Left ventricle myocardium inferior (tissue), 1 donor: ENCODE data around the gene FAM149A. TPM values are rescaled to one million over a fixed set of nuclear protein-coding genes. Genes with fewer than 3 reads are reported as not detected.

Experiments
- DNase-seq: peaks from one replicate; pipeline ENCODE4 v3.0.0-alpha.2; 2020
- H3K27ac ChIP-seq: fragments of 200-600 bp; replicated peaks from 2 replicates; pipeline ENCODE4 v1.8.0; 2021
- H3K27me3 ChIP-seq: fragments of 200-600 bp; 2 replicates; pipeline ENCODE4 v1.8.0; 2021; ENCODE audit warnings: low read depth
- H3K36me3 ChIP-seq: fragments of 200-600 bp; 2 replicates; pipeline ENCODE4 v1.8.0; 2021
- H3K4me1 ChIP-seq: fragments of 200-600 bp; 2 replicates; pipeline ENCODE4 v1.8.0; 2021
- H3K4me3 ChIP-seq: fragments of 200-600 bp; 2 replicates; pipeline ENCODE4 v1.8.0; 2021; ENCODE audit warnings: mild to moderate bottlenecking, moderate library complexity
- H3K9me3 ChIP-seq: fragments of 200-600 bp; replicated peaks from 2 replicates; pipeline ENCODE4 v1.8.0; 2021
- intact Hi-C: fragments of 100-400 bp; cut with micrococcal nuclease; formaldehyde crosslinking; loops from one replicate; pipeline ENCODE4 v1.11.0; 2022
- total RNA-seq: library from RNA; stranded (reverse); fragmentation: NEBNext Ultra II Directional; extraction: Animal tissue kit (Norgen Biotek cat#: 25700); gene quantifications from one replicate; pipeline ENCODE4 v1.2.1, GENCODE V29; 2021
- TF ChIP-seq, protein P1 (sequence below): fragments of 200-600 bp; IDR thresholded peaks from 2 replicates; pipeline ENCODE4 v1.8.0; 2021; ENCODE audit warnings: antibody characterized with exemption, mild to moderate bottlenecking, borderline replicate concordance
- donor health status: DM: no; HTN: yes; CAD: no; lungs with severe emphysema.

Gene FAM149A
- total RNA-seq, 1 donor from 2014 or later: 12.2 TPM

DNA sequence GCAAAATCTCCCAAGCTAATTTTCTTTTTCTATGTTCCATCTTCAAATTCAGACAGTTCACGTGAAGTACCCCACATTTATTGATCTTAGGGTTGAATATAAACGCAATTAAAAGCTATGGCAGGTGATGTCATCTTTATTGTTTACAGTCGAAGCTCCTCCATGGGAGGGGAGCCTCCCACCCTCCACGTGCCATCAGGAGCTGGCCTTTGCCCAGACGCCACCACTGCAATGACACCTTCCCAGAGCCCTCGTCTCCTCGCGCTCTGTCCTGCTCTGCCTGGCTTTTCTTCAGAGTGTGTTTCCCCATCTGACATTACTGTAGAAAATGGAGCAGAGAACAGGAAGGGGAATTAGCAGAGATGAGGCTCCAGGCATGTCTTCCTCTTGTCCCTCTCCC is 68.0 kb downstream of the FAM149A start:
- TF ChIP-seq, protein P1, sequence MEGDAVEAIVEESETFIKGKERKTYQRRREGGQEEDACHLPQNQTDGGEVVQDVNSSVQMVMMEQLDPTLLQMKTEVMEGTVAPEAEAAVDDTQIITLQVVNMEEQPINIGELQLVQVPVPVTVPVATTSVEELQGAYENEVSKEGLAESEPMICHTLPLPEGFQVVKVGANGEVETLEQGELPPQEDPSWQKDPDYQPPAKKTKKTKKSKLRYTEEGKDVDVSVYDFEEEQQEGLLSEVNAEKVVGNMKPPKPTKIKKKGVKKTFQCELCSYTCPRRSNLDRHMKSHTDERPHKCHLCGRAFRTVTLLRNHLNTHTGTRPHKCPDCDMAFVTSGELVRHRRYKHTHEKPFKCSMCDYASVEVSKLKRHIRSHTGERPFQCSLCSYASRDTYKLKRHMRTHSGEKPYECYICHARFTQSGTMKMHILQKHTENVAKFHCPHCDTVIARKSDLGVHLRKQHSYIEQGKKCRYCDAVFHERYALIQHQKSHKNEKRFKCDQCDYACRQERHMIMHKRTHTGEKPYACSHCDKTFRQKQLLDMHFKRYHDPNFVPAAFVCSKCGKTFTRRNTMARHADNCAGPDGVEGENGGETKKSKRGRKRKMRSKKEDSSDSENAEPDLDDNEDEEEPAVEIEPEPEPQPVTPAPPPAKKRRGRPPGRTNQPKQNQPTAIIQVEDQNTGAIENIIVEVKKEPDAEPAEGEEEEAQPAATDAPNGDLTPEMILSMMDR: no peak
- Histone ChIP-seq H3K27ac (no peak overlapping the region), H3K4me1 (no peaks in the 10 kb centered on the region), H3K36me3 (no peaks in the 10 kb centered on the region), H3K4me3 (no peak overlapping the region), H3K27me3 (no peaks in the 10 kb centered on the region), H3K9me3 (no peaks in the 10 kb centered on the region)
- no peak for DNase-seq
- intact Hi-C loops: no loop called here

DNA sequence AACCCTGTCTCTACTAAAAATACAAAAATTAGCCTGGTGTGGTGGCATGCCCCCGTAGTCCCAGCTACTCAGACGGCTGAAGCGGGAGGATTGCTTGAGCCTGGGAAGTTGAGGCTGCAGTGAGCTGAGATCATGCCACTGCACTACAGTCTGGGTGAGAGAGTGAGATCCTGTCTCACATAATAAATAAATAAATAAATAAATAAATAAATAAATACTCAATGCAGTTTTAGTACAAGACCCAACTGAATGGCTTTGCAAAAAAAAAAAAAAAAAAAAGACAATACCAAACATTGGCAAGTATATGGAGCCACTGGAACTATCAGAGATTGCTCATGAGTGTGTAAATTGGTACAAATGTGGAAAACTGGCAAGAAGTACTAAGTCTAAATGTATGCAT is 83.6 kb downstream of the FAM149A start:
- no peak overlapping the region for H3K4me3 ChIP-seq
- peaks cover 40% of the 10 kb centered on the region for H3K4me1 ChIP-seq
- H3K27me3 ChIP-seq: no peaks in the 10 kb centered on the region
- no peak overlapping the region for H3K27ac ChIP-seq
- intact Hi-C loops: no loop called here
- H3K9me3 ChIP-seq: no peaks in the 10 kb centered on the region
- H3K36me3 ChIP-seq: no peaks in the 10 kb centered on the region
- TF ChIP-seq, protein P1: no peak
- DNase-seq: no peak

DNA sequence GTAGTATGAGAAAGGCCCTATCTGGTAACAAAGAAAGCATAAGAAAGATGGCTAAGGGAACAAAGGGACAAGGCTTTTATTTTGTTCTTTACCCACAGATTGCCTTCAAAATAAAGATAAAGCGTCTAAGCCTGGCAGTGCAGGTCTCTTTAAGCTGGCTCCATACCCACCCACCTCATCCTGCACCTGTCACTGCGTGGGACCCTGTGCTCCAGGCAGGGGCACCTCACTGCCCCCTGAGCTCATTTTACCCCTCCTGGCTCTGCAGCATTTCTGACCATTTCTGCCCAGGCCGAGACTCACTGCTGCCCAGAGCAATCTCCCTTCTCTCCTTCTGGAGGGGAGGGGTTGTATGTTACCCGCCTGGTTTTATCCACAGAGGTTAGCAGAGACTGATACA is 85.2 kb downstream of the FAM149A start:
- intact Hi-C loops: no loop called here
- Histone ChIP-seq H3K9me3 (no peaks in the 10 kb centered on the region), H3K27ac (peak overlapping the region; percentile 95), H3K36me3 (no peaks in the 10 kb centered on the region), H3K4me1 (peaks cover 56% of the 10 kb centered on the region), H3K4me3 (peak overlapping the region; percentile 82), H3K27me3 (no peaks in the 10 kb centered on the region)
- TF ChIP-seq, protein P1: no peak
- DNase-seq: no peak

DNA sequence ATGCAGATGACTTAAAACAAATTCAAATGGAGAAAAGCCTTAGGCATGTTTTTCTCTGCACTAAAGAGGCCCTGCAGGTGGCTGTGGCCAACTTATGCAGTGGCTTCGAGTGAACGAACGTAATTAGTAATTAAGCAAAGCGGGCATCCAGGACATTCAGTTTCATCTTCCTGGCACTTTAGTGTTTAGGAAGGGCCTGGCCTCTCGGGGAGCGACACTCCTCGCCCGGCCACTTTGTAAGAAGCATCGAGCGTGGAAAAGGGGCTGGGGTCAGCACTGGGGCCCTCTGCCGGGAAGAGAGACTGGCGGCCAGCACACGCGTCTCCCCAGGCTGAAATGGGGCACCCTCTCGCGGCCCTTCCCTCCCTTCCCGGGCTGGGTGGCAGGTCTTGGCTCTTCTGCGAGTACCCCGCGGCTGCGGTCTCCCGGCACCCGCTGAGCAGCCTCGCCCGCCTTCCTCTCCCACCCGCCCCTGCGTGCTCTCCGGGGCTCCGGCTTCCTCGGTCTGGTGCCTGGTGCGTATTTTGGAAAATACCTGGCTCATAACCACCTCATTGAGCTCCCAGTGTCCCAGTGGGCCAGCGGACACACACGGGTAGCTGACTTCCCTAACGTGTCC is 86.2 kb downstream of the FAM149A start:
- H3K27me3 ChIP-seq: no peaks in the 10 kb centered on the region
- H3K27ac ChIP-seq: peak overlapping the region; percentile 95
- H3K36me3 ChIP-seq: peaks cover 8% of the 10 kb centered on the region
- peak overlapping the region; percentile 82 for H3K4me3 ChIP-seq
- intact Hi-C loops: no loop called here
- TF ChIP-seq, protein P1: no peak
- H3K9me3 ChIP-seq: no peaks in the 10 kb centered on the region
- DNase-seq: no peak
- H3K4me1 ChIP-seq: peaks cover 57% of the 10 kb centered on the region

DNA sequence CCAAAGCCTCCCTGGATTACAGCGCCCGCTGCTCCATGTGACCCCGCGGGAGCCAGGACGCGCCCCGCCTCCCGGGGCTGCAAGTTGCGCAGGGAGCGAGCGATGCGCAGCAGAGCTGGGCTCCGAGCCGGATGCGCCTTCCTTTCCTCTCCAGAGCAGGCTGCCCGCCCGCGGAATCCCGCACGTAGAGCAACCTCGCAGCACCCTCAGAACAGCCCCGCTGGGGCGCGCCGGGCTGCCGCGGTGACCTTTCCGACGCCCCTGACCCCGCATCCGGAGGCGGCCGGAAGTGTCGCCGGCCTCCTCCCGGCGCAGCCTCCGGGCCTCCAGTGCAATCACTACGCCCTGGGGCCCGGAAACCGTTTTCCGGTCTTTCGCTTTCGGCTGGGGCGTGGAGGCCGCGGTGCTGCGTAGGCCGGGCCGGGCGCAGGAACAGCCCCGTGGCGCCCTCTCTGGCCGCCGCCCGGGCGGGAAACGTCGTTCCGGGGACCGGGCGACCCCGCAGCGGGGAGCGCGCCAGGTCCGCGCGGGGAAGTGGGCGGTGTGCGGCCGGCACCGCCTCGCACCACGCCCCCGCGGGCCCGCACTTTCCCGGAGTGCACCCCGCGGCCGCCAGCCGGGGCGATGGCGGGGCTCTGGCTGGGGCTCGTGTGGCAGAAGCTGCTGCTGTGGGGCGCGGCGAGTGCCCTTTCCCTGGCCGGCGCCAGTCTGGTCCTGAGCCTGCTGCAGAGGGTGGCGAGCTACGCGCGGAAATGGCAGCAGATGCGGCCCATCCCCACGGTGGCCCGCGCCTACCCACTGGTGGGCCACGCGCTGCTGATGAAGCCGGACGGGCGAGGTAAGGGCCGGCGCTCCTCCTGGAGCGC is 86.9 kb downstream of the FAM149A start, which contains the start of gene CYP4V2:
Gene CYP4V2 (plus strand): TSS at position 368 of the 866 bp plus-strand sequence. CDS start 257 bp downstream, at position 625.
- intact Hi-C loops: no loop called here
- H3K9me3 ChIP-seq: no peaks in the 10 kb centered on the region
- DNase-seq: peak; percentile 86
- peak within 1 kb of the TSS; percentile 82 for H3K4me3 ChIP-seq
- TF ChIP-seq, protein P1: peak; percentile 60
- H3K27me3 ChIP-seq: no peaks in the 10 kb centered on the region
- peaks cover 57% of the 10 kb centered on the region for H3K4me1 ChIP-seq
- peaks cover 15% of the 10 kb centered on the region for H3K36me3 ChIP-seq
- H3K27ac ChIP-seq: peak within 1 kb of the TSS; percentile 95
